ENCODE measurements around the gene ZBTB14. TPM values are rescaled to one million over a fixed set of nuclear protein-coding genes. Genes with fewer than 3 reads are reported as not detected.

ZBTB14 gene
- total RNA-seq, 4 donors from 2014 or later = 9.8 to 13.3 (median 11.1) TPM

DNA sequence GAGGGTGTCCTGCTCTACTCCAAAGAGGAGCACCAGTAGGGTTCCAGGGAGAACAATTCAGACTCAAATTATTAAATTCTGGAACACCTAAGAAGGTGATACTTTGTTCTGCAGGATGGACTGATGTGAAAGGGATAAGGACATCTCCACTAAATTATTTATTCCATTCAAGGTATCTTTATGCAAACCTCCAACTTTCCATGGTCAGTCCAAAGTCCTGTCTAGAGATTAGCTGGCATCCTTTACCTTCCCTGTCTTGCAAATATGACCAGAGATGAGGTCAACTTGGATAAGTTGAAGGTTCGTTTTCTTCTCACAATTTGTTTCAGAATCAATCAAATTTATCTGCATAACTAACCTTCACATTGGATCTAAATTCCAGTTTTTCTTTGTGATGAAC lies 8.7 kb upstream of the ZBTB14 start:
- no peak overlapping the region for H3K4me3 ChIP-seq
- no peaks in the 10 kb centered on the region for H3K36me3 ChIP-seq
- no peaks in the 10 kb centered on the region for H3K4me1 ChIP-seq
- WGBS, 2 donors = 76 to 95% methylated on average over 1 of the region's 1 CpG
- no peaks in the 10 kb centered on the region for H3K9me3 ChIP-seq
- no peaks in the 10 kb centered on the region for H3K27me3 ChIP-seq
- H3K27ac ChIP-seq = no peak overlapping the region
- DNase-seq (ENCODE audit: low spot score in 2 of 2) = no peak
- TF ChIP-seq POLR2A (IDR thresholded peaks at IDR 0.05) = no peak

DNA sequence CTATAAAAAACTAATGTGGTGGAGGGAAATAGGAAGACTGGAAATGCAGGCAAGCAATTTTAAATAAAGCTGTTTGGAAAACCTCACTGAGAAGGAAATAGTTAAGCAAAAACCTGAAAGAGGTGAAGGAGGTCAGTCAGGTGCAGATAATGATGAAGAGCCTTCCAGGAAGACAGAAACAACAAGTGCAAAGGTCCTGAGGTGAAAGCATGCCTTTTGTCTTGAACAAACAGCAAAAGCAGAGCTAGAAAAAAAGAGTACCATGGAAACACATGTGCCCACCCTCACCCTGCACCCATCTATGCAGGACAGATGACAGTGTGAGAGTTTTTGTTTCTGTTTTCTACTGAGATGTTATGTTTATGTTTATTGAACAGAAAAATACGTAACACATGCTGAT lies 8.1 kb upstream of the ZBTB14 start:
- H3K27ac ChIP-seq = no peak overlapping the region
- H3K27me3 ChIP-seq = no peaks in the 10 kb centered on the region
- 73 to 74% methylated on average over 1 of the region's 1 CpG for WGBS, 2 donors
- no peaks in the 10 kb centered on the region for H3K9me3 ChIP-seq
- no peaks in the 10 kb centered on the region for H3K36me3 ChIP-seq
- H3K4me1 ChIP-seq = no peaks in the 10 kb centered on the region
- TF ChIP-seq, protein P1, sequence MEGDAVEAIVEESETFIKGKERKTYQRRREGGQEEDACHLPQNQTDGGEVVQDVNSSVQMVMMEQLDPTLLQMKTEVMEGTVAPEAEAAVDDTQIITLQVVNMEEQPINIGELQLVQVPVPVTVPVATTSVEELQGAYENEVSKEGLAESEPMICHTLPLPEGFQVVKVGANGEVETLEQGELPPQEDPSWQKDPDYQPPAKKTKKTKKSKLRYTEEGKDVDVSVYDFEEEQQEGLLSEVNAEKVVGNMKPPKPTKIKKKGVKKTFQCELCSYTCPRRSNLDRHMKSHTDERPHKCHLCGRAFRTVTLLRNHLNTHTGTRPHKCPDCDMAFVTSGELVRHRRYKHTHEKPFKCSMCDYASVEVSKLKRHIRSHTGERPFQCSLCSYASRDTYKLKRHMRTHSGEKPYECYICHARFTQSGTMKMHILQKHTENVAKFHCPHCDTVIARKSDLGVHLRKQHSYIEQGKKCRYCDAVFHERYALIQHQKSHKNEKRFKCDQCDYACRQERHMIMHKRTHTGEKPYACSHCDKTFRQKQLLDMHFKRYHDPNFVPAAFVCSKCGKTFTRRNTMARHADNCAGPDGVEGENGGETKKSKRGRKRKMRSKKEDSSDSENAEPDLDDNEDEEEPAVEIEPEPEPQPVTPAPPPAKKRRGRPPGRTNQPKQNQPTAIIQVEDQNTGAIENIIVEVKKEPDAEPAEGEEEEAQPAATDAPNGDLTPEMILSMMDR (IDR thresholded peaks at IDR 0.05) = no peak
- TF ChIP-seq POLR2A (IDR thresholded peaks at IDR 0.05) (no peak), EP300 (IDR thresholded peaks at IDR 0.05) (no peak)
- DNase-seq (ENCODE audit: low spot score in 2 of 2) = no peak
- no peak overlapping the region for H3K4me3 ChIP-seq

DNA sequence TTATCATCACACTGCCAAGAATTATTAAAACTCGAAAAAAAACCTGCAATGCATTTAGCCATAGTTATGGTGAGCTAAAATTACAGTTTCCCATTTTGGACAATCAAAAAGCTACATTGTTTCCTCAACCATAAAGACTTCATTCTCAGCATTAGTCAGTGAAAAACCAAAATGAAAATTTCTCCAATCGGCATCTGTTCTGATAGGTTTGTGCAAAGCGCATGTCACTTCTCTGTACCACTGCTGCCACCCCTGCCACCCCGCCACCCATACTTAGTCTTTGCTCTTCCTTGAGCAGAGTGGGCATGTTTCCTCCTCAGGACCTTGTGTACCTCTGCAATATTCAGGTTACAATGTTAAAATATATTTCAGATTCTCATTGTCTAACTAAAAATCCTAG lies 7.1 kb upstream of the ZBTB14 start:
- H3K36me3 ChIP-seq = no peaks in the 10 kb centered on the region
- H3K27ac ChIP-seq = no peak overlapping the region
- H3K9me3 ChIP-seq = no peaks in the 10 kb centered on the region
- H3K27me3 ChIP-seq = no peaks in the 10 kb centered on the region
- TF ChIP-seq POLR2A (IDR thresholded peaks at IDR 0.05) = no peak
- TF ChIP-seq, protein P1 (IDR thresholded peaks at IDR 0.05) = no peak
- TF ChIP-seq EP300 (IDR thresholded peaks at IDR 0.05) = no peak
- H3K4me1 ChIP-seq = peaks cover 0 to 4% (median 2%) of the 10 kb centered on the region in 4 donors
- DNase-seq (ENCODE audit: low spot score in 2 of 2) = no peak
- WGBS, 2 donors = 59% methylated on average over 4 of the region's 4 CpGs
- H3K4me3 ChIP-seq = no peak overlapping the region

DNA sequence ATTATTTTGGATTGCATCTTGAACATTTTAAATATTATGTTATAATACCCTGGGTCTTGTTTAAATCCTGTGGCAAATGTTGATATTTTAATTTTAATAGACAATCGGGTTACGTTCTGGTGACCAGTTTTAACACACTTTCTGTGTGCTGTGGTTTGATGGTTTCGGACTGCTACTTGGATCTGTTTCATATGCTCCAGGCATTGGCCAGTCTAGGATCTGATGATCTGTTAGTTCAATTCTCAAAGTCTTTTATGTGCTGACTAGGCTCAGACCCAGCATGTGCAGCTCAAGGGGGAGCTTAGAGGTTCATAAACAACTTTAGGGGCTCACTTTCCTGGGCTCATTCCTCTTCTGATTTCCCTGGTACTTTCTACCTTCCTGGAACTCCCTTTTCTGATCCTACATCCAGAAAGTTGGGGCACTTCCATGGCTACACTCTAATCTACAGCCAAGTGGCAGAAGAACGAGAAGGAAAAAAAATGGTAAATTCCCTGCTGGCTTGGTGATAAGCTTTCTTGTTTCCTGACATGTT lies 5.0 kb upstream of the ZBTB14 start:
- H3K4me3 ChIP-seq = no peak overlapping the region
- DNase-seq (ENCODE audit: low spot score in 2 of 2) = no peak
- TF ChIP-seq POLR2A (IDR thresholded peaks at IDR 0.05) = no peak
- H3K4me1 ChIP-seq = peaks cover 0 to 10% (median 5%) of the 10 kb centered on the region in 4 donors
- no peaks in the 10 kb centered on the region for H3K9me3 ChIP-seq
- H3K27ac ChIP-seq = no peak overlapping the region
- H3K27me3 ChIP-seq = no peaks in the 10 kb centered on the region
- H3K36me3 ChIP-seq = no peaks in the 10 kb centered on the region
- WGBS, 2 donors = 65 to 69% methylated on average over 4 of the region's 4 CpGs

DNA sequence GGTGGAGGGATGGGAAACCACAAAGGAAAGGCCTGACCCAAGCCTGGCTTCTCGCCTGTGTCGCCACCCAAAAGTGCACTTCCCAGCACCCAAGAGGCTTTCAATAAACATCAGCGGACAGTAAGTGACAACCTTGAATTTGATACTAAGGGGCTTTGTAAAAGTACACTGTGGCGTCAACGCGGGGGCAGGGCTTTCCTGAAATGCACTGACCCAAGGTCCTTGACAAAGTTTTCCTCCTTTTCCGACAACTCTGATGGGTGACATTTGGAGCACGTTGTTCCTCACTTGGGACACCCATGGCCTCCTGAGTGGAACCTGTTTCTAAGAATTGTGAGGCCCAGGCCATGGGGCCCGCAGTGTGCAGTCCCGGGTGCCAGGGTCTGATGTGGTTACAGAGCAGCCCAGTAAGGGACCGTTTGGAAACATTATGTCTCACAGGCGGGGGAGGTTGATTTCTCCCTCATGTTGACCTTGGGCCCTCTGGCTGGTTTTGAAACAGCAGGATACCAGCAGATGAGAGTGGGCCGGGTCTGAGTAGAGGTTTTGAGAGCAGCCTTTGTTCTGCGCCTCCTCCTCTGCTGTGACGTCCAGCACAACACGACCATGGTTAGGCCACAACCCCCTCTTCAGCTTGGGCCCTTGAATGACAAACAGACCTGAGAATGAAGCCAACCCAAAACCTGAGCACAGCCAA lies 2.8 kb upstream of the ZBTB14 start:
- DNase-seq (ENCODE audit: low spot score in 2 of 2) = peak; percentile 14 to 28
- WGBS, 2 donors = 65% methylated on average over 14 to 16 of the region's 16 CpGs
- peaks cover 0 to 21% (median 10%) of the 10 kb centered on the region in 4 donors for H3K4me1 ChIP-seq

DNA sequence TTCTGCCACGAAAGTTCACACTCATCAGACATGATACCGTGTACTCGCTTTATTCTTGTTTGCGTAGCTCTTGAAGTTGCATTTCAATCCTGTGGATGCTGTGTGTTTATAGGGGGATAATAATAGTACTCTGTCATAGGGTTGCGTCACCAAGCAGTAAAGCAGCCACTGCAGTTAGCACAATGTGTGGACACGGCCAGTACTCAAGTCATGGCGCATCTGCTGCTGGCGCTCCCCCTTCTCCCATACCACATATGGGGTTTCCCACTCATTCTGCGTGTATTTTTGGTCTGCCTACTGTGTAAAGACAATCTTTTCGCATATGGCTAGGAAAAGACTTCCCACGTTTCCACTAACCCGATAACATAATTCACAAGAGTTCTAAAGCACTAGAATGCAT lies 2.1 kb upstream of the ZBTB14 start:
- H3K27me3 ChIP-seq = no peaks in the 10 kb centered on the region
- 93 to 96% methylated on average over 12 of the region's 12 CpGs for WGBS, 2 donors
- H3K9me3 ChIP-seq = no peaks in the 10 kb centered on the region
- peak overlapping the region in 3 of 4 donors; percentile 97 to 100 (median 98) for H3K27ac ChIP-seq
- H3K4me3 ChIP-seq = no peak overlapping the region
- DNase-seq (ENCODE audit: low spot score in 2 of 2) = no peak
- peaks cover 0 to 22% (median 11%) of the 10 kb centered on the region in 4 donors for H3K4me1 ChIP-seq
- no peaks in the 10 kb centered on the region for H3K36me3 ChIP-seq
- TF ChIP-seq EP300 (IDR thresholded peaks at IDR 0.05) (no peak), POLR2A (IDR thresholded peaks at IDR 0.05) (no peak)
- TF ChIP-seq, protein P1 (IDR thresholded peaks at IDR 0.05) = no peak

More for the DNA sequence above, 2.8 kb upstream of the ZBTB14 start:
- H3K27ac ChIP-seq = peak overlapping the region in 2 of 4 donors; percentile 97 to 100
- H3K4me3 ChIP-seq = no peak overlapping the region
- H3K27me3 ChIP-seq = no peaks in the 10 kb centered on the region
- no peaks in the 10 kb centered on the region for H3K36me3 ChIP-seq
- no peaks in the 10 kb centered on the region for H3K9me3 ChIP-seq
- TF ChIP-seq, protein P1 (IDR thresholded peaks at IDR 0.05) = no peak
- peak in 1 of 2 donors; percentile 36 for TF ChIP-seq EP300 (IDR thresholded peaks at IDR 0.05)
- TF ChIP-seq POLR2A (IDR thresholded peaks at IDR 0.05) = no peak

Measured in tibial nerve (tissue), 4 donors.